HG03457 (cell line): ENCODE measurements around the gene SMARCC2.
"Not testable (repeated sequence)": the region's sequence is repeated elsewhere in the genome, so short reads cannot be mapped to it uniquely, and the experiment has no call there.

Experiments used
- ATAC-seq: cut with Tn5 transposase; IDR thresholded peaks from one replicate; pipeline ENCODE4 v1.9.1; 2021; ENCODE audit warnings: moderate number of reproducible peaks; ENCODE audit not compliant: unreplicated experiment

Gene SMARCC2

DNA sequence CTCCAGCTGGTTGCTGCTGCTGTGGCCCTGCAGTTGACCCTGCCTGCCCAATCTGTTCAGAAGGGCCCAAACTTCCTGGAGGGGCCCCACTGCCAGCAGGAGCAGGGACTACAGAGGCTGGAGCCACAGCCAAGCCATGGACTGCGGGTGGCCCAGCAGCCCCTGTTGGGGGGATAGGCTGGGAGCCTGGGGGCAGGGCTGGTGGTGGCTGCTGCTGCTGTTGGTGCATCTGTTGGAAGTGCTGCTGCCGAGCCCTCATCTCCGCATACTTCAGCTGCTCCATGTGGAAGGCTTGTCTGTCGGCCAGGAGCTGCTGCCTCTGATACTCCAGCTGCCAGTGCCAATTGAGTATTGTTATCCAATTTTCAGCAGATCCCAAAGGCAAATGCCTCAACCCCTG is 23.9 kb downstream of the SMARCC2 start:
- ATAC-seq = no peak

GRCh38 chr12:56164345-56164729 is 24.9 kb downstream of the SMARCC2 start:
- no peak for ATAC-seq

GRCh38 chr12:56163533-56164344 is 25.5 kb downstream of the SMARCC2 start:
- no peak for ATAC-seq

DNA sequence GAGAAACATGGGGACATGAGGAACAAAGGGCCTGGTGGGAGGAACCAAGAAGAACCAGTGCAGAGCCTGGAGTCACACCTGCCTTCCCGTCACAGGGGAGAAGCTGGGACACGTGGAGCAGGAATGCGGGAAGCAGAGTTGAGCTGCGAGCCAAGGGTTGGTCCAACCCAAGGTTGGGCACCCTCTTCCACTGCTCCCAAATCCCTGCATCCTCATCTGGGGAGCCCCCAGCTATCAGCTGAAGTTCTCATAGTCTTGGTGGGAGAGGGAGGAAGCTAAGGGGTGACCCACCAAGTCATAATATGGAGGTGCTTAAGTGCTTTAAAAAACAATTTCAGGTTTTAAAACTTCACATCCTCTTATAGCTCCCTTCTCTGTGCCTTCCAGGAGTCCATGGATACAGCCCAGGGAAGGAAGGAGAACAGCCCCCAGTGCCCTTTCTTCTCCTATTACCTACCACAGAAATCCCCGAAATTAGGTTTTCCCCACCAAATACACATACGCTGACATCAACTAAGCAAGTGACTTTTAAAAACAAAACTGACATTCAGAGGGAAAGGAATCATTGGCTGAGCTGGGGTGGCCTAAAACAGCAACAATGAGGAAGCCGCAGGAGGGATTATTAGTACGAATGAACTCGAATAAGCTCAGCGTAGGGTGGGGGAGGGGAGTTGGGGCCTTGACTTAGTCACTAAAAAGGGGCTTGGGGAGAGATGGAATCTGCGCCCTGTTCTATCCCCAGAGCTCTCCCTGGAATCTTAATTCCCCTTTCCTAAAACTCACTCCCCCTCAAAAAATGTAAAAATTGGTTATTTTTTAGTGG is 26.6 kb downstream of the SMARCC2 start:
- ATAC-seq = no peak

GRCh38 chr12:56161690-56162351 is 27.5 kb downstream of the SMARCC2 start:
- no peak for ATAC-seq

DNA sequence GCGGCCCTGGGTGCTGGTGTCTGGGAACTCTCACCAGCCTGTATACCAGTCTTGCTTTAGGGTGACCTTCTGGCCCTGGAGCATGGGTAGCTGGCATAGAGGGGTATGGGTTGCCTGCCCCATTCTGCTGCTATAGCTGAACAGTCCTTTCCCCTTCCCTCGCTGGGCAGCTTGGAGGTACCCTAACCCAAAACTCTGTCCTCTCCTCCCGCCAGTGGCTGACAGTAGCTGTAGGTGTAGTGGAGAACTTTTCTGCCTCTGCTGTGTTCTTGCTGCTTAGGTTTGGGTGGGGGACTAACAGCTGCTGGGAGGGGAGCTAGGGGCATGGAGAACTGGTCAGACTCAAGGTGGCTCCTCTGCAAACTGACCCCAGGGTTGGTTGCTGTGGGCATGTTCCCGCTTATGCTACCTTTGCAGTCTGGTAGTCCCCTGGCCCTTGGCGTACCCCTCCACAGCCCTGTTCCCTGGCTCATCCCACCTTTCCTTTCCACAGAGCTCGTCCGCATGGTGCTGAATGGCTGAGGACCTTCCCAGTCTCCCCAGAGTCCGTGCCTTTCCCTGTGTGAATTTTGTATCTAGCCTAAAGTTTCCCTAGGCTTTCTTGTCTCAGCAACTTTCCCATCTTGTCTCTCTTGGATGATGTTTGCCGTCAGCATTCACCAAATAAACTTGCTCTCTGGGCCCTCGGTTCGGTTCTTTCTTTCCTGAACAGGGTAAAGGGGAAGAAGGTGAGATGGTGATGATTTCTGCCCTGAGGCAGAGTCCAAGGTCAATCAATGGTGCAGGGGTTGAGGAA is 28.2 kb downstream of the SMARCC2 start:
- no peak for ATAC-seq

DNA sequence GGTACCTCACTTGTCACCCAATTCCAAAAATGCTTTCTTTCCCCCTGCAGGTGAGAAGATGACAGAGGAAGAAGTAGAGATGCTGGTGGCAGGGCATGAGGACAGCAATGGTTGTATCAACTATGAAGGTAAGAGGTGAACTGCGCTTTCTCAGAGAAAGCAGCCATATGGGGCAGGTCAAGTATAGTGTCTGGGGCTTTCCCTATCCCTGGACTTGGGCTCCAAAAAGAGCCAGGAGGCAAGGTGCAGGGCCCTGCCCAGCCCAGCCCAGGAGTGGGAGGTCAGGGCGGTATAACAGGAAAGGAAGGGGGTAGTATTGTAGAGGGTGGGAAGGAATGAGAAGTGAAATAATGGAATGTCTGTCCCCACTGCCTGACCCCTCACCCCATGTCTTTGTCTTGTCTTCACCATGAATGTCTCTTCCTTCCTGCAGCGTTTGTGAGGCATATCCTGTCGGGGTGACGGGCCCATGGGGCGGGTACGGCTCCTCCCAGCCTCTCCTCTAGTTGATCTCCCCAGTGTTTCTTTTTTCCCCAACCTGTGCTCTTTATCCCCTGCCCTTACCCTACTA is 29.0 kb downstream of the SMARCC2 start:
- no peak for ATAC-seq

DNA sequence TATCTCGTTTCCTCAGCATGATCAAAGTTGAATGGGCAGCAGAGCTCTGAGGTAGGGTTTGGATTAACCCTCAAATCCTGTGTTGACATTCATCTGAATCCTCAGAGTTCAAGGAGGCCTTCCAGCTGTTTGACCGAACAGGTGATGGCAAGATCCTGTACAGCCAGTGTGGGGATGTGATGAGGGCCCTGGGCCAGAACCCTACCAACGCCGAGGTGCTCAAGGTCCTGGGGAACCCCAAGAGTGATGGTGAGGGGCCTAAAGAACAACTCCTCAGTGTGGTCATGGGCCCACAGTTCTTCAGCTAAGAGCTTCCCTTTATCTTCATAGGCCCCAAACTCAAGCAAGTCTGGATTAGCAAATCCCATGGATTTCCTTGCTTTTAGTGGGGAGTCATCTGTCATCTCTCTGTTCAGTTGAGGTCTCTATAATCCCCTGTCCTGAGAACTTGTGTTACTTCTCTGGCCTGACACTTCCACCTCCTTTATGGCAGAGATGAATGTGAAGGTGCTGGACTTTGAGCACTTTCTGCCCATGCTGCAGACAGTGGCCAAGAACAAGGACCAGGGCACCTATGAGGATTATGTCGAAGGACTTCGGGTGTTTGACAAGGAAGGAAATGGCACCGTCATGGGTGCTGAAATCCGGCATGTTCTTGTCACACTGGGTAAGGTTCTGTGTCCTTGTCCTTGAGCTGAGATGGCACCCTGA is 29.6 kb downstream of the SMARCC2 start:
- no peak for ATAC-seq

DNA sequence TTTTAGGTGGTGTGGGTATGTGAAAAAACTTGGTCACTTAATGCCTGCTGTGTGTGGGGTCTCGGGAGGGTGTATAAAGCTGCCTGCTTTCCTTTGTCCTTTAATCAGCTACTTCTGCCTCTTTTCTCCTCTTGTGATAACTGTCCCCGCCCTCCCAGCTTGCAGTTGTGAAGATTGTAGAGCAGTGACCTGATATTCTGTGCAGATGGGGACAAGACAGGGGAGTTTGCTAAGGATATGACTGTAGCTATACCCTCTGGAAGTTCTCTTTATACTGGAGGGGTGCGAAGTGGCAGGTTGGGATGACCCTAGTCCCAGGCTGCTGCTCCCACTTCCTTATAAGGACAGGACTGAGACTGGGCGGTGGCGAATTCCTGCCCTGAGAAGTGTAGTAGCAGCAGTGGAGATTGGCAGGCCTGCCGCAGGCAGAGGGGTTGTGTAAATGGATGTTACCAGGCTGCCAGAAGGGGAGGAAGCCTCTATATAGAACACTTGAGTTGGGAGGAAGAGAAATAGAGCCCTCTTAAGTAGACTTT is 30.3 kb downstream of the SMARCC2 start:
- no peak for ATAC-seq

GRCh38 chr12:56158029-56158925 is 31.0 kb downstream of the SMARCC2 start, which contains the start of gene MYL6:
Gene MYL6 (plus strand): TSS chr12:56158359. CDS start chr12:56158402, 43 bp downstream.
- ATAC-seq = peak; percentile 64

DNA sequence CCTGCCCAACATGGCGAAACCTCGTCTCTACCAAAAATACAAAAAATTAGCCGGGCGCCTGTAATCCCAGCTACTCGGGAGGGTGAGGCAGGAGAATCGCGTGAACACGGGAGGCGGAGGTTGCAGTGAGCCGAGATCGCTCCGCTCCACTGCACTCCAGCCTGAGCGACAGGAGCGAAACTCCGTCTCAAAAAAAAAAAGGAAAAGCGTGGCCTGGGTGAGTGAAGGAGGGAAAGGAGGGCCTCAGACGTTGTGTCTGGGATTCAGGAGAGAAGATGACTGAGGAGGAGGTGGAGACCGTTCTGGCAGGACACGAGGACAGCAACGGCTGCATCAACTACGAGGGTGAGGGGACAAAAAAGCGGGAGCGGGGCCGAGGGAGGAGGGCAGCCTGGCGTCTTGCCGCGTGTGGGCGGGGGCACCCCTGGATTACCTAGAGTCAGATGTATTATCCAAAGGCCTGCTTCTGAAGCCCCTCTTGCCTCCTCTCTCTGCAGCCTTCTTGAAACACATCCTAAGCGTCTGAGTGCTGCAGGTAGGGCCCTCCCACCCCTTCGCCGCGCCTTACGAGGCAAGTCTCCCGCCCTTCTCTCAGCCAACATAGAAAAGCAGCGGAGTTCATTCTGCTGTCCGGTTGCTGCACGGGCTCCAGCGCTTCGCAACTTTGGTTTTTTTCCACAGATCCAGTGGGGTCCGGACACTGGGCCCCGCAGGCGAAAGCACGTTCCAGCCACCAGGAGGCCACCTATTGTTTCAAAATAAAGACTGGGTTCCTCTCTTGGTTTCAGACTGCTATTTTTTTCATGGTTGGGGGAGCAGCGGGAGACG is 31.9 kb downstream of the SMARCC2 start:
- no peak for ATAC-seq

GRCh38 chr12:56156464-56157200 is 32.7 kb downstream of the SMARCC2 start:
- not testable (repeated sequence) for ATAC-seq

DNA sequence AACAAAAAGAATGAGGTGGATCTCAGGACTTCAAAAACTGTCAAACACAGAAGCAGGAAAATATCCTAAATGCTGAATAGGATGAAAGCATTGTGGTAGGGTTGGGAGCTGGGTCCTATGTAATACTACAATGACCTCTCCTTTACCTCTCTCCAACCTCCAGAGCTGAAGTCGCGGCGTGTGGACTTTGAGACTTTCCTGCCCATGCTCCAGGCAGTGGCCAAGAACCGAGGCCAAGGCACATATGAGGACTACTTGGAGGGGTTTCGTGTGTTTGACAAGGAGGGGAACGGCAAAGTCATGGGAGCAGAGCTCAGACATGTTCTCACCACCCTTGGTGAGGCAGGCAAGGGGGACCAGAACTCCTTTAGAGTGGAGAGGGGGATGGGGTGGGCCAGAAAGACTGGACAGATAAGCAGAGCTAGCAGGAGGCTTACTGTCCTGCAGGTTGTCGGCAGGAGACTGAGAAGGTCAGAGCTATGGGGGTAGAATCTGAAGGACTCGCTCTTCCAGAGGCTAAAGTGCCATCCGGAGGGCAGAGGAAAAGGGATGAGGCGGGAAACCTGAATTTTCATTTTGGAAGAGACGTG is 33.9 kb downstream of the SMARCC2 start:
- no peak for ATAC-seq

DNA sequence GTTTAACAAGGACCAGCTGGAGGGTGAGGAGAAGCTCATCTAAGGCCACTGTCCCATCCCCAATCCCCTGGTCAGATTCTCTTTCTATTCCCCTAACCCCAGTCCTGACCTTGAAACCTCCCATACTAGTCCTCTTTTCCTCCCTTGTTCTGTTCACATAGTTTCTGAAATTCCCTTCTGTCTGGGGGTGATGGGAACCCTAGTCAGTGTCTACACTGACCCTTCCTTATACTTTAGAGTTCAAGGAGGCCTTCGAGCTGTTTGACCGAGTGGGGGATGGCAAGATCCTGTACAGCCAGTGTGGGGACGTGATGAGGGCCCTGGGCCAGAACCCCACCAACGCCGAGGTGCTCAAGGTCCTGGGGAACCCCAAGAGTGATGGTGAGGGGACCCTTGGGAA is 34.5 kb downstream of the SMARCC2 start:
- ATAC-seq = no peak

DNA sequence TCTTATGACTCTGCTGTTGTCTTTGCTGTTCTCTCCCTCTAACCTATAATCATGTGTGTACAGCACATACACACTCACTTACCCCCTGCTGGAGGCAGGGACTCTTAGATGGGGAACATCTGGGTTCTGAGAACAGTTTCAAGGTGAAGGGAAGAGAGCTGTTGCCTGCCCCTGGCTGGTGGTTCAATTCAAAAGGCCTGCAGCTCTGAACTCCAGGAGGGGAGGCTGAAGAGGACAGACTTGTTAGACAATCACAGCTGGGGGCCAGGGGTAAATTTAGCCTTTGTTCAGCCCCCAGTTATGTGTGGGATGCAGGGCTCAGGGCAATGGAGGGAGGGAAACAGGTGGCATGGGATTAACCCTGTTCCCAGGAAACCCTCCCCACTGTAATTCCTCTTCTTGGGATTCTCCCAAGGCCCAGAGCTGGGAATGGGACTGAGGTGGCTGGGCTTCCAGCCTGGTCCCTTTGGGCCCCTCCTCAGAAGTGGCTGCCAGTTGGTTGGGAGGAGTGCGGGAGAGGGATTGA is 35.0 kb downstream of the SMARCC2 start:
- ATAC-seq = no peak

- no peak for ATAC-seq
Measured at GRCh38 chr12:56153678-56154065, 35.6 kb downstream of the SMARCC2 start.
